ENCODE results near the gene SPAG7. TPM values are rescaled to one million over a fixed set of nuclear protein-coding genes. Genes with fewer than 3 reads are reported as not detected.

Gene SPAG7
- total RNA-seq, 4 donors from 2014 or later: 78.6 to 114 (median 91.0) TPM

DNA sequence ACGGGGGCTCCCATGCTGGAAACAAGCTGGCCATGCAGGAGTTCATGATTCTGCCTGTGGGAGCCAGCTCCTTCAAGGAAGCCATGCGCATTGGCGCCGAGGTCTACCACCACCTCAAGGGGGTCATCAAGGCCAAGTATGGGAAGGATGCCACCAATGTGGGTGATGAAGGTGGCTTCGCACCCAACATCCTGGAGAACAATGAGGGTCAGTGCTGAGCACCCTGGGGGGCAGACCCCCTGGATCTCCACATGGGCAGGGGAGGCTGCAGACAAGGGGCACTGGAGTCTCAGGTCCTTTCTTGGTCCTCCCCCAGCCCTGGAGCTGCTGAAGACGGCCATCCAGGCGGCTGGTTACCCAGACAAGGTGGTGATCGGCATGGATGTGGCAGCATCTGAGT, 12.5 kb downstream of the SPAG7 start:
- H3K4me3 ChIP-seq: no peak overlapping the region
- H3K27ac ChIP-seq: peak overlapping the region; percentile 96 to 100 (median 98)
- ATAC-seq (no peak), DNase-seq (no peak)
- H3K9me3 ChIP-seq: no peaks in the 10 kb centered on the region
- no peaks in the 10 kb centered on the region for H3K27me3 ChIP-seq
- peaks cover 48 to 68% of the 10 kb centered on the region in 2 donors for H3K4me1 ChIP-seq
- intact Hi-C loops (cut with DNase I; ENCODE audit: low total_unique reads): no loop called here
- H3K36me3 ChIP-seq: peaks cover 0 to 18% of the 10 kb centered on the region in 2 donors
- no peak for TF ChIP-seq POLR2A (IDR thresholded peaks at IDR 0.05)
- TF ChIP-seq, protein P1, sequence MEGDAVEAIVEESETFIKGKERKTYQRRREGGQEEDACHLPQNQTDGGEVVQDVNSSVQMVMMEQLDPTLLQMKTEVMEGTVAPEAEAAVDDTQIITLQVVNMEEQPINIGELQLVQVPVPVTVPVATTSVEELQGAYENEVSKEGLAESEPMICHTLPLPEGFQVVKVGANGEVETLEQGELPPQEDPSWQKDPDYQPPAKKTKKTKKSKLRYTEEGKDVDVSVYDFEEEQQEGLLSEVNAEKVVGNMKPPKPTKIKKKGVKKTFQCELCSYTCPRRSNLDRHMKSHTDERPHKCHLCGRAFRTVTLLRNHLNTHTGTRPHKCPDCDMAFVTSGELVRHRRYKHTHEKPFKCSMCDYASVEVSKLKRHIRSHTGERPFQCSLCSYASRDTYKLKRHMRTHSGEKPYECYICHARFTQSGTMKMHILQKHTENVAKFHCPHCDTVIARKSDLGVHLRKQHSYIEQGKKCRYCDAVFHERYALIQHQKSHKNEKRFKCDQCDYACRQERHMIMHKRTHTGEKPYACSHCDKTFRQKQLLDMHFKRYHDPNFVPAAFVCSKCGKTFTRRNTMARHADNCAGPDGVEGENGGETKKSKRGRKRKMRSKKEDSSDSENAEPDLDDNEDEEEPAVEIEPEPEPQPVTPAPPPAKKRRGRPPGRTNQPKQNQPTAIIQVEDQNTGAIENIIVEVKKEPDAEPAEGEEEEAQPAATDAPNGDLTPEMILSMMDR (IDR thresholded peaks at IDR 0.05 in 4 of 5, conservative IDR thresholded peaks at IDR 0.05 in 1 of 5): no peak
- in situ Hi-C loops (cut with MboI; ENCODE audit: low sequenced_read_pairs in 4 of 4): no loop called here

GRCh38 chr17:4953451-4953961, 14.1 kb downstream of the SPAG7 start:
- Histone ChIP-seq H3K4me1 (peaks cover 48 to 63% of the 10 kb centered on the region in 2 donors), H3K27me3 (no peaks in the 10 kb centered on the region), H3K36me3 (peaks cover 0 to 8% of the 10 kb centered on the region in 2 donors), H3K4me3 (peak overlapping the region in 2 of 4 donors; percentile 96 to 99), H3K9me3 (no peaks in the 10 kb centered on the region), H3K27ac (peak overlapping the region; percentile 96 to 100 (median 98))
- ATAC-seq (no peak), DNase-seq (no peak)
- in situ Hi-C loops (cut with MboI; ENCODE audit: low sequenced_read_pairs in 4 of 4) (no loop called here), intact Hi-C loops (cut with DNase I; ENCODE audit: low total_unique reads) (loop anchor here (5.0 kb wide), 1 partner anchor 1036 kb away; the partner anchor contains the start of gene P2RX1)
- TF ChIP-seq, protein P1 (IDR thresholded peaks at IDR 0.05 in 4 of 5, conservative IDR thresholded peaks at IDR 0.05 in 1 of 5): no peak
- no peak for TF ChIP-seq POLR2A (IDR thresholded peaks at IDR 0.05)

GRCh38 chr17:4951486-4951885, 16.1 kb downstream of the SPAG7 start:
- Histone ChIP-seq H3K27me3 (no peaks in the 10 kb centered on the region), H3K27ac (peak overlapping the region; percentile 96 to 100 (median 98)), H3K4me3 (peak overlapping the region; percentile 85 to 99 (median 96)), H3K36me3 (peaks cover 0 to 13% of the 10 kb centered on the region in 2 donors), H3K9me3 (no peaks in the 10 kb centered on the region), H3K4me1 (peaks cover 48 to 64% of the 10 kb centered on the region in 2 donors)
- in situ Hi-C loops (cut with MboI; ENCODE audit: low sequenced_read_pairs in 4 of 4): no loop called here
- intact Hi-C loops (cut with DNase I; ENCODE audit: low total_unique reads): loop anchor here (5.0 kb wide), 1 partner anchor 1034 kb away; the partner anchor contains the start of gene P2RX1
- ATAC-seq: peak; percentile 45 to 59
- TF ChIP-seq, protein P1 (IDR thresholded peaks at IDR 0.05 in 4 of 5, conservative IDR thresholded peaks at IDR 0.05 in 1 of 5): no peak
- peak; percentile 36 to 44 for TF ChIP-seq POLR2A (IDR thresholded peaks at IDR 0.05)
- peak; percentile 68 to 92 for DNase-seq

- Histone ChIP-seq H3K4me1 (peaks cover 55 to 65% of the 10 kb centered on the region in 2 donors), H3K9me3 (no peaks in the 10 kb centered on the region), H3K27ac (peak within 1 kb of the TSS; percentile 96 to 100 (median 98)), H3K27me3 (no peaks in the 10 kb centered on the region), H3K4me3 (peak within 1 kb of the TSS; percentile 85 to 99 (median 96)), H3K36me3 (peaks cover 0 to 17% of the 10 kb centered on the region in 2 donors)
- peak in 1 of 2 donors; percentile 81 for DNase-seq
- ATAC-seq: peak in 1 of 2 donors; percentile 18
- peak in 1 of 2 donors; percentile 58 for TF ChIP-seq POLR2A (IDR thresholded peaks at IDR 0.05)
- TF ChIP-seq, protein P1 (IDR thresholded peaks at IDR 0.05 in 4 of 5, conservative IDR thresholded peaks at IDR 0.05 in 1 of 5): no peak
- intact Hi-C loops (cut with DNase I; ENCODE audit: low total_unique reads): loop anchor here (5.0 kb wide), 1 partner anchor 1033 kb away; the partner anchor contains the start of gene P2RX1
- in situ Hi-C loops (cut with MboI; ENCODE audit: low sequenced_read_pairs in 4 of 4): no loop called here
Observed at GRCh38 chr17:4950746-4951204, 16.8 kb downstream of the SPAG7 start, which contains the start of gene ENO3. TSS of gene ENO3 (plus strand) at chr17:4951119. CDS start at chr17:4951830, 711 bp downstream.

All from gastrocnemius medialis (tissue), 4 donors.